T-helper 2 cell treated with Interferon-gamma antibody and Interleukin-4, amounts not matched to agents 100 ng/mL and 5 ng/mL, for 36 hours (primary cell): Measurements from ENCODE around the gene LY9. TPM values are rescaled to one million over a fixed set of nuclear protein-coding genes. Genes with fewer than 3 reads are reported as not detected.

ENCODE experiments used
- intact Hi-C: fragments of 100-400 bp; cut with micrococcal nuclease; formaldehyde crosslinking; loops from one replicate; pipeline ENCODE4 v1.15.1; 2023
- total RNA-seq: library from RNA; stranded (reverse); gene quantifications from 2 replicates; pipeline ENCODE4 v1.2.3, GENCODE V29; 2022

The LY9 gene
- total RNA-seq, 1 donor from 2014 or later: 9.2 TPM

GRCh38 chr1:160800142-160800541, 4.2 kb downstream of the LY9 start:
- intact Hi-C loops: loop anchor here (2.0 kb wide), 1 partner anchor 73 kb away; no protein-coding TSS in a partner anchor

GRCh38 chr1:160800645-160801408, 4.9 kb downstream of the LY9 start:
- intact Hi-C loops: loop anchor here (2.0 kb wide), 1 partner anchor 74 kb away; no protein-coding TSS in a partner anchor

- intact Hi-C loops: loop anchor here (2.0 kb wide), 1 partner anchor 75 kb away; no protein-coding TSS in a partner anchor
Observed at GRCh38 chr1:160801836-160802580, 6.0 kb downstream of the LY9 start.

GRCh38 chr1:160806109-160806665, 10.2 kb downstream of the LY9 start:
- intact Hi-C loops: no loop called here

GRCh38 chr1:160806784-160807183, 10.8 kb downstream of the LY9 start:
- intact Hi-C loops: no loop called here

GRCh38 chr1:160807247-160807646, 11.3 kb downstream of the LY9 start:
- intact Hi-C loops: no loop called here

- intact Hi-C loops: no loop called here
Observed at GRCh38 chr1:160807738-160808137, 11.8 kb downstream of the LY9 start.

- intact Hi-C loops: no loop called here
Observed at GRCh38 chr1:160808289-160808688, 12.3 kb downstream of the LY9 start.

GRCh38 chr1:160810486-160810885, 14.5 kb downstream of the LY9 start:
- intact Hi-C loops: no loop called here

- intact Hi-C loops: no loop called here
Observed at GRCh38 chr1:160811147-160811546, 15.2 kb downstream of the LY9 start.

GRCh38 chr1:160813215-160813614, 17.2 kb downstream of the LY9 start:
- intact Hi-C loops: no loop called here

GRCh38 chr1:160814316-160814715, 18.3 kb downstream of the LY9 start:
- intact Hi-C loops: no loop called here

- intact Hi-C loops: no loop called here
Observed at GRCh38 chr1:160814856-160815255, 18.9 kb downstream of the LY9 start.

- intact Hi-C loops: no loop called here
Observed at GRCh38 chr1:160818207-160818937, 22.4 kb downstream of the LY9 start.

- intact Hi-C loops: no loop called here
Observed at GRCh38 chr1:160819186-160819585, 23.2 kb downstream of the LY9 start.

GRCh38 chr1:160821627-160822026, 25.7 kb downstream of the LY9 start:
- intact Hi-C loops: no loop called here

GRCh38 chr1:160823296-160823695, 27.3 kb downstream of the LY9 start:
- intact Hi-C loops: no loop called here

- intact Hi-C loops: no loop called here
Observed at GRCh38 chr1:160826546-160826945, 30.6 kb downstream of the LY9 start.

- intact Hi-C loops: no loop called here
Observed at GRCh38 chr1:160827418-160827817, 31.4 kb downstream of the LY9 start.

GRCh38 chr1:160829766-160830165, 33.8 kb downstream of the LY9 start:
- intact Hi-C loops: loop anchor here (1.0 to 10.0 kb wide), 4 partner anchors 52 to 265 kb away; partner anchors contain the start of gene KLHDC9
